Gastroesophageal sphincter (tissue), 4 donors: ENCODE data around the gene PSMD5. TPM values are rescaled to one million over a fixed set of nuclear protein-coding genes. Genes with fewer than 3 reads are reported as not detected.
A peak's percentile ranks its signal among the peaks of the same experiment; 100 is the strongest.

ENCODE experiments used
- ATAC-seq: fragments of 150-250 bp; one replicate; pipeline ENCODE4 v1.9.1; 2016; ENCODE audit warnings: mild to moderate bottlenecking, moderate library complexity
- H3K27ac ChIP-seq, 4 donors: fragments of 200-600 bp; sonication (generic) in 3 of 4; 1 replicate in 3 of 4; 2 replicates in 1 of 4; pipeline ENCODE4 v1.5.1; 2016 to 2019
- H3K27me3 ChIP-seq: fragments of 200-600 bp; sonication (generic); one replicate; pipeline ENCODE4 v1.5.1; 2019
- H3K36me3 ChIP-seq, 2 donors: fragments of 200-600 bp; sonication (generic); one replicate each; pipeline ENCODE4 v1.5.1; 2019; ENCODE audit warnings: control low read depth in 1 of 2
- H3K4me1 ChIP-seq, 3 donors: fragments of 200-600 bp; sonication (generic); 1 replicate in 2 of 3; 2 replicates in 1 of 3; pipeline ENCODE4 v1.5.1; 2016 to 2019; ENCODE audit warnings: control low read depth in 2 of 3
- H3K4me3 ChIP-seq, 2 donors: fragments of 200-600 bp; sonication (generic); one replicate each; pipeline ENCODE4 v1.5.1; 2019; ENCODE audit warnings: mild to moderate bottlenecking in 1 of 2, moderate library complexity in 1 of 2
- H3K9me3 ChIP-seq, 3 donors: fragments of 200-600 bp; sonication (generic); one replicate each; pipeline ENCODE4 v1.5.1; 2017 to 2019; ENCODE audit warnings: control low read depth in 2 of 3
- EP300 ChIP-seq: sonication (generic); formaldehyde crosslinking; IDR thresholded peaks from one replicate; pipeline ENCODE4 v1.6.1; 2017; ENCODE audit warnings: antibody characterized with exemption, mild to moderate bottlenecking
- POLR2A ChIP-seq, 2 donors: fragments of 450-650 bp; IDR thresholded peaks; one replicate each; pipeline ENCODE4 v1.6.1; 2017; ENCODE audit warnings: antibody characterized with exemption in 2 of 2, mild to moderate bottlenecking in 2 of 2, moderate library complexity in 1 of 2
- POLR2AphosphoS5 ChIP-seq: sonication (generic); formaldehyde crosslinking; IDR thresholded peaks from one replicate; pipeline ENCODE4 v1.6.1; 2017; ENCODE audit warnings: antibody characterized with exemption
- WGBS, 2 donors: methylation state at CpG; one replicate each; pipeline ENCODE4 v1.1.5; 2018; ENCODE audit warnings: low coverage in 1 of 2; 5-methylcytosine and 5-hydroxymethylcytosine counted together
- total RNA-seq, 4 donors: library from RNA; depleted of rRNA; stranded (reverse); fragments of >200 nt; gene quantifications; one replicate each; pipeline ENCODE4 v1.1.0, GENCODE V29; 2016
- TF ChIP-seq, protein P1 (sequence below), 4 experiments: fragments of 200-600 bp in 2 of 4; fragments of 450-650 bp in 2 of 4; sonication (generic) in 1 of 4; IDR thresholded peaks; one replicate each; pipeline ENCODE4 v1.5.1; 2017 to 2019; ENCODE audit warnings: antibody characterized with exemption in 4 of 4, mild to moderate bottlenecking in 2 of 4, moderate library complexity in 2 of 4

The PSMD5 gene
- total RNA-seq, 4 donors from 2014 or later = 26.8 to 42.8 (median 33.2) TPM

DNA sequence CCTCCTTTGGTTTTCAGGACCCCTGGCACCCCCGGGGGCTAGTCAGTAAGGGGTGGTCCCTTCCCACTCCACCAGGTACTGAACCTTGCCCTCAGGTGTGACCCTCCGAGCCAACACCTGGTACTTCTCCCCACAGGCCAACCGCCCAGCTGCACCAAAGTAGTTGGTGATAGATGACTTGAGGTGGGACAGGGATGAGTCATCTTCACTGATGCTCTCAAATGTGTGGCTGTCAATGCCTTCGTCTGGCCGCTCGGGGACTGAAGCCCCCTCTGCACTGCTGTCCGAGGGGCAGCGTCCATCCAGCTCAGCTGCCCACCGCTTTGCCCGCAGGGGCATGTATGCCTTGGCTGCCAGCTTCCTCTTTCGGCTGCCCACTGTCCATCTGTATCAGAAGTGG is 15.2 kb upstream of the PSMD5 start:
- Histone ChIP-seq H3K36me3 (peaks cover 0 to 85% of the 10 kb centered on the region in 2 donors), H3K27me3 (no peaks in the 10 kb centered on the region), H3K27ac (no peak overlapping the region), H3K9me3 (no peaks in the 10 kb centered on the region), H3K4me1 (no peaks in the 10 kb centered on the region), H3K4me3 (no peak overlapping the region)
- TF ChIP-seq, protein P1, sequence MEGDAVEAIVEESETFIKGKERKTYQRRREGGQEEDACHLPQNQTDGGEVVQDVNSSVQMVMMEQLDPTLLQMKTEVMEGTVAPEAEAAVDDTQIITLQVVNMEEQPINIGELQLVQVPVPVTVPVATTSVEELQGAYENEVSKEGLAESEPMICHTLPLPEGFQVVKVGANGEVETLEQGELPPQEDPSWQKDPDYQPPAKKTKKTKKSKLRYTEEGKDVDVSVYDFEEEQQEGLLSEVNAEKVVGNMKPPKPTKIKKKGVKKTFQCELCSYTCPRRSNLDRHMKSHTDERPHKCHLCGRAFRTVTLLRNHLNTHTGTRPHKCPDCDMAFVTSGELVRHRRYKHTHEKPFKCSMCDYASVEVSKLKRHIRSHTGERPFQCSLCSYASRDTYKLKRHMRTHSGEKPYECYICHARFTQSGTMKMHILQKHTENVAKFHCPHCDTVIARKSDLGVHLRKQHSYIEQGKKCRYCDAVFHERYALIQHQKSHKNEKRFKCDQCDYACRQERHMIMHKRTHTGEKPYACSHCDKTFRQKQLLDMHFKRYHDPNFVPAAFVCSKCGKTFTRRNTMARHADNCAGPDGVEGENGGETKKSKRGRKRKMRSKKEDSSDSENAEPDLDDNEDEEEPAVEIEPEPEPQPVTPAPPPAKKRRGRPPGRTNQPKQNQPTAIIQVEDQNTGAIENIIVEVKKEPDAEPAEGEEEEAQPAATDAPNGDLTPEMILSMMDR (IDR thresholded peaks at IDR 0.05) = no peak
- TF ChIP-seq POLR2AphosphoS5 (no peak), POLR2A (IDR thresholded peaks at IDR 0.05) (no peak), EP300 (no peak)
- 80 to 90% methylated on average over 1 to 2 of the region's 11 CpGs for WGBS, 2 donors
- no peak for ATAC-seq

DNA sequence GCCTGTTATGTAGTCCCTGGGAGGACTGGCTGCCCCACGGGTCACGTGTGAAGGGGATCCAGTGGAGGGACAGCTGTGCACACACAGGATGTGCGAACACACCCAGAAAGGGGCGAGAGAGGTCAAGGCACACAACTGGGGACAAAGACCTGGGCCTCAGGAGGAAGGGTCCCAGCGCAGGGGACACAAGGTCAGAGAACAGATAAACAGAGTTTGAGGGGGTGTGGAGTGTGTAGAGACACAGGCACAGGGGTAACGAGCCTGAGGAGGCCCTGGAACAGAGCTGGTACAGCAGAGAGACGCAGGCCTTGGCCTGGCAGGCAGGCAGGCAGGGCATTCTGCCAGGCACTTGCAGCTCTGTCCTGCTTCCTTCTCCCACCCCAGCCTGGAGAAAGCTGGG is 14.8 kb upstream of the PSMD5 start:
- Histone ChIP-seq H3K9me3 (no peaks in the 10 kb centered on the region), H3K27me3 (no peaks in the 10 kb centered on the region), H3K4me1 (no peaks in the 10 kb centered on the region), H3K36me3 (peaks cover 0 to 85% of the 10 kb centered on the region in 2 donors), H3K27ac (no peak overlapping the region), H3K4me3 (no peak overlapping the region)
- no peak for ATAC-seq
- WGBS, 2 donors = 56% methylated on average over 3 of the region's 7 CpGs; no CpG with 5 or more reads in 1 of the 2 donors
- TF ChIP-seq POLR2AphosphoS5 (no peak), POLR2A (IDR thresholded peaks at IDR 0.05) (no peak), EP300 (no peak)
- TF ChIP-seq, protein P1 (IDR thresholded peaks at IDR 0.05) = no peak

DNA sequence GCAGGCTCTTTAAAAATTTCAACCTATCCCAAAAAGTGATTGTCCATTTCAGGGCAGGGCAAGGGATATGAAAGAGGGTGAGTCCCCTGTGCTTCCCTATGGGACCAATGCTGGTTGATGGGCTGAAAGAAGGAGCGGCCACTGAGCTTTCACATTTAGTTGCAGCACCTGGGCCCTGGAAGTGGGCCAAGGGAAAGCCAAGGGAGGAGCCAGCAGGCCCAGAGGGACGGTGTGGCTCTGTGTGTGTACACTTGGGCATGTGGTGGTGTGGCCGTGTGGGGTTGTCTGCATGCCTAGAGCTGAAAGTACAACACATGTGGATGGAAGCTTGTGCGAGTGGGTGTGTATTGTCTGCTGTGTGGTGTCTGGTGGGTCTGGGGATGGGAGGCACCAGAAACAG is 14.0 kb upstream of the PSMD5 start:
- Histone ChIP-seq H3K4me1 (no peaks in the 10 kb centered on the region), H3K4me3 (no peak overlapping the region), H3K36me3 (peaks cover 0 to 85% of the 10 kb centered on the region in 2 donors), H3K9me3 (no peaks in the 10 kb centered on the region), H3K27me3 (no peaks in the 10 kb centered on the region), H3K27ac (peak overlapping the region in 1 of 4 donors; percentile 19)
- TF ChIP-seq, protein P1 (IDR thresholded peaks at IDR 0.05) = no peak
- no peak for ATAC-seq
- 80 to 90% methylated on average over 2 to 3 of the region's 4 CpGs for WGBS, 2 donors

DNA sequence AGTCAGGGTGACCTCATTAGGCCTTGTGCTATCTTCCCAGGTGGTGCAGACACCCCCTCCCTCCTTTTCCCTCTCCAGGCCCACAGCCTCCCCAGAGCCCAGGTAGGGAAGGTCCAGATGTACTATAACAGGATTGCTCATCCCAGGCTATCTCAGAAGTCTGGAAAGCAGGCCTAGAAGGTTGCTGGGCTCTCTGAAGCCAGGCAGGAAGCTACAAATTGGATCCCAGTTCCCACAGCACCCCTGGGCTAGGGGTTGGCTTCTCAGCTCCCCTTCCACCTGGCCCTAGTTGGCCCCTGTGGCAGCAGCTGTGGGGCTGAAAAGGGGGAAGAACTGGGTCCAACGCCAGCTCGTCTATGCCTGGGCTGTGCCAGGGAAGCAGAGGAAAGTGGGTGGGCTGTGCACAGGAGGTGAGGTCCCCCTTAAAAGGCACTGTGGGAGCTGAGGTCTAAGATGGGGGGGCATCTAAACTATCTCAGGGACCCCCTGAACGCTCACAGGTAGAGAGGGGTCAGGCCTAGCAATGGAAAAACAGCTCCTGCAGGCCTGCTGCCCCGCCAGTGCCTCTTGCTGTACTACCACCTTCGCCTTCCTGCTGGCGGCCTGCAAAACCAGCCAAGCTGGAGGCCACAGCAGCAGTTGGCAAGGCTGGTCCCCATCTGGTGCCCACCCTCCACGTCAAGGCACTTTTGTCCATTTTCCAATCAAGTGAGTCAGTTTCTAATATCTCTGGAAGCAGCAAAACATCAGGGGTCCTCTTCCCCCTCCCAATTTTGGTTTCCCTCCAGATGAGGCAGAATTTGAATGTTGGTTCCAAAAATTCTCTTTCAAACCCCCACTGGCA is 13.3 kb upstream of the PSMD5 start:
- TF ChIP-seq POLR2AphosphoS5 (no peak), POLR2A (IDR thresholded peaks at IDR 0.05) (no peak), EP300 (no peak)
- TF ChIP-seq, protein P1 (IDR thresholded peaks at IDR 0.05) = no peak
- no peaks in the 10 kb centered on the region for H3K4me1 ChIP-seq
- ATAC-seq = no peak
- no peak overlapping the region for H3K4me3 ChIP-seq
- H3K27me3 ChIP-seq = no peaks in the 10 kb centered on the region
- WGBS, 2 donors = 70 to 83% methylated on average over 1 to 2 of the region's 7 CpGs
- peak overlapping the region in 2 of 4 donors; percentile 0 to 19 for H3K27ac ChIP-seq
- peaks cover 0 to 84% of the 10 kb centered on the region in 2 donors for H3K36me3 ChIP-seq
- H3K9me3 ChIP-seq = no peaks in the 10 kb centered on the region
